HG03108 (cell line): ENCODE measurements around the gene CBY3.
A peak's percentile ranks its signal among the peaks of the same experiment; 100 is the strongest.
"Not testable (repeated sequence)": the region's sequence is repeated elsewhere in the genome, so short reads cannot be mapped to it uniquely, and the experiment has no call there.

ENCODE experiments used
- ATAC-seq: cut with Tn5 transposase; IDR thresholded peaks from one replicate; pipeline ENCODE4 v1.9.1; 2021; ENCODE audit warnings: moderate library complexity; ENCODE audit not compliant: unreplicated experiment

CBY3 gene

DNA sequence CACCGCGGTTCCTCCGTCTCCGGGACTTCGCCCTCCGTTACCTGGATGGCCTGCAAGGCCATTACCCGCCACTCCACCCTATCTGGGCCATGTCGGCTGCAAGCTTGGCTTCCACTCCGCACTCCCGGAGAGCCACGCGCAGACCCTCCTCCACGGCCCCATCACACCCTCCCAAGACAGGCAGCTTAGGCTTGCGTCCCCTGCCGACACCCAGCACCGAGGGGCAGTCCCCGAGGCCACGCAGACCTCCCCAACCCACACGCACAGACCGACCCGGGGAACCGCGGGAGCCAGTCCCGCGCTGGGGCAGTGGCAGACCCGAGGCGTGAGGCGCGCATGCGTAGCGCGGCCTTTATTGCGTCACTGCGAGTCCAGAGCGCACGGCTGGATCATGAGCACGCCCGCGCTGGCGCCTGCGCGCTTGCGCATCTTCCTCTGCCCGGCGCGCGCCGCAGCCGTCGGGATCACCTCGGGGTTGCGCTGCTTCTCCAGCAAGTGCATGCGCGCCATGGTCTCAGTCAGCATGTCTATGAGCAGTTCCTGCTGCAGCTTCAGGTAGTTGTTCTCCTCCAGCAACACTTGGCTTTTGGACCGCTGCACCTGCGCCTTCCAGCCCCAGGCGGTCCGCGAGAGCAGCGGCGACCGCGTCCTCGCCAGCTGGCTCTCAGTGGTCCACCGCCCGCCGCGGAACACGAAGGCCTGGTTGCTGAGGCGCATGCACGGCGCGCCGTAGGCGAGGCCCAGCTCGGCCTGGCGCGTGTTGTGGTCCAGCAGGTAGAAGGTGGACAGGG lies 2.4 kb downstream of the CBY3 start:
- ATAC-seq = peak; percentile 92

DNA sequence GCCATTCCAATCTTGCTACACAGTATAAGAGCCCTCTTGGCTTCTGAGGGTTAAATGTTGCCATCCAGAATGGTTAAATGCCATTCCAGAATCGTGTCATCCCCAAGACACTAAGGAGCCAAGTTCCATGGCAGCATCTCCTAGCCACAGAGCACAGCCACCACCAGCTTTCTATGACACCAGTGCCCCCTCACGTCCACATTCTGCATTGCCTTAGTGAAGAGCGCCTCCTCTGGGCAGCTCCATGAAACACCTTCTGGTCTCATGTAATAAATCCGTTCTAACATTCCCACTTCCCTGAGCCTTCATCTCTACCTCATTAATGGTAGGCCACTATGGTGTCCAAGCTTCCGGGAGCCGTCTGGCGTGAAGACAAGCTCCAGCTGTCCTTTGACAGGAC lies 12.4 kb downstream of the CBY3 start:
- no peak for ATAC-seq

- not testable (repeated sequence) for ATAC-seq
Observed at GRCh38 chr5:179661647-179662046, 19.2 kb downstream of the CBY3 start.

DNA sequence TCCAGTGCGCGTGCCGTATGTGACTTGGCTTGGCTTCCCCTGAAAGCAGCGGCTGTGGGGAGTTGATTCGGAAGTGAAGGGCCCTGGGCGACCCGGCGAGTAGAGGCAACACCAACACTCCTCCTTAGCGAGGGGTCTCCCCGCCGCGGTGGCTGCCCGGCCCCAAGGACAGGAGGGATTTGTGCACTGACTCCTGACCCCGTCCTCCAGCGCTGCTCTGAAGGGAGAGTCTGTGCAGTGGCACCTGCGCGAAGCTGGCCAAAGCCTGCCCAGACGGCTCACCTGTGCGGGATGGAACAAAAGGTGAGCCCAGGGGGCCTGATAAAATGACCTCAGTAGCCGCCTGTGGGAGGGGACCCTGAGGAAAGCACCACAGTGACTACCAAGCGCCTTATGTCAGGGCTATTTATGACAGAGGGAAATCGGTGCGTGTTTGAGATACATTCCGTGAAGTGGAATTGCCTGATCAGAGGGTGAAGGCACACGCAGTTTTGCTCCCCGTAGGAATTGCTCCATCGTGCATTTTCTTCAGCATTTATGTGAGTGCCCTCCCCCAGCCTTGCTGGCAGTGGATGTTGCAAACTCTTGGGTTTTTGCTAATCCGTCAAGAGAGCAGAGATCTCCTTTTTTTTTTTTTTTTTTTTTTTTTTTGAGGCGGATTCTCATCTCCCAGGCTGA lies 22.5 kb downstream of the CBY3 start:
- ATAC-seq = not testable (repeated sequence)

DNA sequence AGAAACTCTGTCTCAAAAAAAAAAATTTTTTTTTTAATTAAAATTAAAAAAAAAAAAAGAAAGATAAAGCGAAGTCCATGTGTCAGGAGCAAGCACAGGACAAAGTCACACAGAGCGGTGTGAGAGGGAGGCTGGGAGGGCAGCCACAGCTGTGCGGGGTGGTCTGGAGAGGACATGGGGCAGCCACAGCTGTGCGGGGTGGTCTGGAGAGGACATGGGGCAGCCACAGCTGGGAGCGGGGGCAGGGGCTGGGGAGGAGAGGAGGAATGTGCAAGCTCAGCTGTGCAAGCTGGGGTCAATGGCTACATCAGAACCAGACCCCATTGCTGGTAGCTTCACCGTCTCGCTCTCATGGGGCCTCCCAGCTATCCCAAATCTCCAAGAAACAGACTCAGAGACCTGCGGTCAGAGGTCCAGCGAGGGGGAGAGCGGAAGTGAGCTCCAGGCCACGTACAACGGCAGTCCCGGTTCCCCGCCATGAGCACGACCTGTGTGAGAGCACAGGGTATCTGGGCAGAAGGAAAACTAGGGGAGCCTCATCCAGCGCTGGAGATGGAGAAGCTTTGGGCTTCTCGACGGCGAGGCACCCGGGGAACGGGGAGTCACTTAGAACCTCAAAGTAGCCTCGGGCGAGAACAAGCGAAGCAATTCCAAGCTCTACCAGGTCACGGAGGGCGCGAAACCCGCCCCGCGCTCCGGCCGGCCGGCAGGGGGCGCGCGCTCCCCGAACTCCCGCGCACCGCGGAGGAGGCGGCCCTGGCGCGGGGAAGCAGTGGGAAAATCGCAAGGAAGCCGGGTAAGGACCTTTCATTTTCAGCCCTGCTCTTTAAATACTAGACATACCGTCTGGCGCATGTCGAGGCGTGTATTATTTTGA lies 23.3 kb downstream of the CBY3 start:
- ATAC-seq = peak; percentile 86

DNA sequence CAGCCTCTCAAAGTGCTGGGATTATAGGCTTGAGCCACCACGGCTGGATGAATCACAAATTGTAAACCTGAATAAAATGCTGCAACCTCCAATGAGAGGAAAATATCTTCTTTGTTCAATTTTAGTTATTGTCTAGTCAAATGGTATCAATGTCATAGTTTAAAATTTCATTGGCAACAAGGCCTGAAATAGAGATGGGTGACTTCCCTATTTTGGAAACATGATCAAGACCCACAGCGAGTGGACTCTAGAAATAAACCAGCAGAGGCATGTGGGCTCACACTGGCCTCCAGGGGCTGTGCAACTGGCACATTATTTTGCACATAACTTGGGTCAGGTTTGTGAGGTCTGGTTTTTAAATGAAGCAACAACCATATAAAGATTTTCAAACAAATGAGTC lies 27.7 kb downstream of the CBY3 start:
- ATAC-seq = not testable (repeated sequence)

GRCh38 chr5:179650245-179650644 lies 30.6 kb downstream of the CBY3 start:
- not testable (repeated sequence) for ATAC-seq

DNA sequence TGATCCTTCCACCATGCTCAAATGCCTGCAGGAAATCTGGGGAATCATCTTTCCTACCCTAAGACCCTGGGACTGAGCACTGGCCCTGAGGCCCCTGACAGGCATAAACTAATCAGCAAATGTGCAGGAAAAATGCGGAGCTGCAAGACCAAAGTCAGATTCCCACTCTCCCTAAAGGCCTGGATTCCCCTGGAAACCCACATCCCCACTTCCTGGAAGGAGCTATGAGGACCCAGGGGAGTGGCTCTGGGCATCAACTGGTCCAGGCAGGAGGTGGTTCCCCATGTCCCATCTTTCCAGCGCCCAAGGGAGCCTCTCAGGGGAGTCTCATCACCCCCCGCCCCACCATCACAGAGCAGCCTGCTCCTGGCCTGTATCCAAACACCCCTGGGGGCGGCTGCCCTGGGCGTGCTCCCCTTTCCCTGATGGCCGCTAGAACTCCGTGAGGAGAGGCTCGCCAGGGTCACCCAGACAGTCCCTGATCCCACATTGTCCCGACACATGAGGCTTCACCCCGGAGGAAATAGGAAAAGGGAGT lies 31.6 kb downstream of the CBY3 start:
- ATAC-seq = not testable (repeated sequence)

- no peak for ATAC-seq
Observed at GRCh38 chr5:179648410-179648809, 32.4 kb downstream of the CBY3 start.

DNA sequence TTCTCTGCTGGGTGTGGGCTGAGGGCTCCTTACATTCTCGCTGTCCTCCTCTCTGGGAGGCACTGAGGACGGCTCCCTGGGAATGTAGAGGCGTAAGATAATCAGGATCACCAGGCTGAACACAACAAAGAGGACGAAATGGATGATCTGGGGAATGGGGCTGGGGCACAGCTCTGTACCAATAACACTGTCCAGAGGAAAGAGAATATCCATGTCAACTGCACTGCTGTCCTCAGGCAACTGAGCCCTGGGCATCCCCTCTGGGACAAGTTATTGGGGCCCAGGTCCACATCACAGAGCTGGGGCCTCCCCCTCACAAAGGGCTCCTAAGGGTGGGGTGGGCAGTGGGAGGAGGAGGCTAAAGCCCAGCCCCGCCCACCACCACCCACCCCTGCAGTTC lies 36.1 kb downstream of the CBY3 start:
- ATAC-seq = not testable (repeated sequence)

- not testable (repeated sequence) for ATAC-seq
Observed at GRCh38 chr5:179643141-179643920, 37.5 kb downstream of the CBY3 start.

DNA sequence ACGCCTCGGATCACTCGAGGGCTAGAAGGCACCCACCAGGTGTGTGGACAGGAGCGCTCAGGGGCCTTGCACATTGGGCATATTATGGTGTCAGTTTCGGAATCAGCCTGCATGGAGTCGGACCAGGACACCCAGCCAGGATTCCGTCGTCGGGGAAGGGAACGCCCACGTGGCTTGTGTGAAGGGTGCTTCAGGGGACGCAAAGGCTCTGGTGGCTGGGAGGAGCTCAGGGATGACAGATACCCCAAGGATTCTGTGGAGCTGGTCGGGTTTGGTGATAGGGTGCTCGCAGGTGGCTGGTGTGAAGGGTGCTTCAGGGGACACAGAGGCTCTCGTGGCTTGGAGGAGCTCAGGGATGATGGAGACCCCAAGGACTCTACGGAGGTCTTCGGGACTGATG lies 38.2 kb downstream of the CBY3 start:
- ATAC-seq = not testable (repeated sequence)

DNA sequence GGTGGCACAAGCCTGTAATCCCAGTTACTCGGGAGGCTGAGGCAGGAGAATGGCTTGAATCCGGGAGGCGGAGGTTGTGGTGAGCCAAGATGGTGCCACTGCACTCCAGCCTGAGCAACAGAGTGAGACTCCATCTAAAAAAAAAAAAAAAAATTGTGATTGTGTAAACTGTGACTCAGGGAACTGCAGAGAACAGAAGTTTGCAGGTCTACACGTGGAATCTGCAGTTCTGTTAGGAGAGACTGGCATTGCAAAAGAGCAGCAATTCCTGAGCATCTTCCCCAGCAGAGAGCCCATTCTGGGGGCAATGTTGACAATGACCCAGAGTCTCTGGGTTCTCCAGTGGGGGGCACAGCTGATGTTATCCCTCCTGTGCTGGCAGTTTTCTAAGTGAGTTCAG lies 39.1 kb downstream of the CBY3 start:
- not testable (repeated sequence) for ATAC-seq

DNA sequence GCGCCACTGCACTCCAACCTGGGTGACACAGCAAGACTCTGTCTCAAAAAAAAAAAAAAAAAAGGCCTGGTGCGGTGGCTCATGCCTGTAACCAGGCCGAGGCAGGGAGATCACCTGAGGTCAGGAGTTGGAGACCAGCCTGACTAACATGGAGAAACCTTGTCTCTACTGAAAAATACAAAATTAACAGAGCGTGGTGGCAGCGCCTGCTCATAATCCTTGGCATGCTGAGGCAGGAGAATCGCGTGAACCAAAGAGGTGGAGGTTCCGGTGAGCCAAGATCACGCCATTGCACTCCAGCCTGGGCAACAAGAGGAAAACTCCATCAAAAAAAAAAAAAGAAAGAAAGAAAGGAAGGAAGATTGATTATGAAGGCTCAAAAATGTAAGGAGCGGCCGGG lies 41.5 kb downstream of the CBY3 start:
- not testable (repeated sequence) for ATAC-seq

DNA sequence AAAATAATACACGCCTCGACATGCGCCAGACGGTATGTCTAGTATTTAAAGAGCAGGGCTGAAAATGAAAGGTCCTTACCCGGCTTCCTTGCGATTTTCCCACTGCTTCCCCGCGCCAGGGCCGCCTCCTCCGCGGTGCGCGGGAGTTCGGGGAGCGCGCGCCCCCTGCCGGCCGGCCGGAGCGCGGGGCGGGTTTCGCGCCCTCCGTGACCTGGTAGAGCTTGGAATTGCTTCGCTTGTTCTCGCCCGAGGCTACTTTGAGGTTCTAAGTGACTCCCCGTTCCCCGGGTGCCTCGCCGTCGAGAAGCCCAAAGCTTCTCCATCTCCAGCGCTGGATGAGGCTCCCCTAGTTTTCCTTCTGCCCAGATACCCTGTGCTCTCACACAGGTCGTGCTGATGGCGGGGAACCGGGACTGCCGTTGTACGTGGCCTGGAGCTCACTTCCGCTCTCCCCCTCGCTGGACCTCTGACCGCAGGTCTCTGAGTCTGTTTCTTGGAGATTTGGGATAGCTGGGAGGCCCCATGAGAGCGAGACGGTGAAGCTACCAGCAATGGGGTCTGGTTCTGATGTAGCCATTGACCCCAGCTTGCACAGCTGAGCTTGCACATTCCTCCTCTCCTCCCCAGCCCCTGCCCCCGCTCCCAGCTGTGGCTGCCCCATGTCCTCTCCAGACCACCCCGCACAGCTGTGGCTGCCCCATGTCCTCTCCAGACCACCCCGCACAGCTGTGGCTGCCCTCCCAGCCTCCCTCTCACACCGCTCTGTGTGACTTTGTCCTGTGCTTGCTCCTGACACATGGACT lies 46.3 kb downstream of the CBY3 start:
- peak; percentile 82 for ATAC-seq

GRCh38 chr5:179633501-179634369 lies 47.1 kb downstream of the CBY3 start:
- peak; percentile 36 for ATAC-seq
